ENCODE measurements around the gene AAGAB.

DNA sequence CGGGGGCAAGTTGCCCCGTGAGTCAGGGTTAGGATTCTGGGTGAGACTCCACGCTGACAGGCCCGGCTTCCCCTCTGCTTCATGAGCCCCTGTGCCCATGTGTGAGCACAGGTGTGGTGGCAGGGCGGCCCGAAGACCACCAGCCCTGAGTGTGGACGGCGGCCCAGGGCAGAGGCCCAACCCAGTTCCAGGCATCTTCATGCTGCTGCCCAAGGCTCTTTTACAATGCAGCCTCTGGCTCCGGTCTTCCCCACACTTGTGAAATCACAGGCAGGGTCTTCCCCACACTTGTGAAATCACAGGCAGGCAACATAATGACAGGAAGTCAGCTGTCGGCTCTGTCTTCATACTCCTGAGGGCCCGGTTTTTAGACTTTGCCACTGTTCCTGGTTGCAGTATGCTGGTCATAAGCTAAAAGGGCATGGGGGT is 78.8 kb downstream of the AAGAB start:
- TF ChIP-seq, protein P1, sequence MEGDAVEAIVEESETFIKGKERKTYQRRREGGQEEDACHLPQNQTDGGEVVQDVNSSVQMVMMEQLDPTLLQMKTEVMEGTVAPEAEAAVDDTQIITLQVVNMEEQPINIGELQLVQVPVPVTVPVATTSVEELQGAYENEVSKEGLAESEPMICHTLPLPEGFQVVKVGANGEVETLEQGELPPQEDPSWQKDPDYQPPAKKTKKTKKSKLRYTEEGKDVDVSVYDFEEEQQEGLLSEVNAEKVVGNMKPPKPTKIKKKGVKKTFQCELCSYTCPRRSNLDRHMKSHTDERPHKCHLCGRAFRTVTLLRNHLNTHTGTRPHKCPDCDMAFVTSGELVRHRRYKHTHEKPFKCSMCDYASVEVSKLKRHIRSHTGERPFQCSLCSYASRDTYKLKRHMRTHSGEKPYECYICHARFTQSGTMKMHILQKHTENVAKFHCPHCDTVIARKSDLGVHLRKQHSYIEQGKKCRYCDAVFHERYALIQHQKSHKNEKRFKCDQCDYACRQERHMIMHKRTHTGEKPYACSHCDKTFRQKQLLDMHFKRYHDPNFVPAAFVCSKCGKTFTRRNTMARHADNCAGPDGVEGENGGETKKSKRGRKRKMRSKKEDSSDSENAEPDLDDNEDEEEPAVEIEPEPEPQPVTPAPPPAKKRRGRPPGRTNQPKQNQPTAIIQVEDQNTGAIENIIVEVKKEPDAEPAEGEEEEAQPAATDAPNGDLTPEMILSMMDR (IDR thresholded peaks at IDR 0.05), result no peak
- TF ChIP-seq POLR2A (IDR thresholded peaks at IDR 0.05), result no peak

Data from stomach (tissue), 4 donors.